GM18526 (cell line): ENCODE data around the gene KRT2.

Source experiments
- POLR2A ChIP-seq: IDR thresholded peaks from 3 replicates; pipeline ENCODE4 v1.6.1; 2011; ENCODE audit not compliant: insufficient read length; ENCODE audit errors: extremely low read depth

The KRT2 gene

GRCh38 chr12:52622349-52622748 lies 29.7 kb downstream of the KRT2 start:
- TF ChIP-seq POLR2A, result no peak

GRCh38 chr12:52618866-52619265 lies 33.1 kb downstream of the KRT2 start:
- no peak for TF ChIP-seq POLR2A

- TF ChIP-seq POLR2A, result no peak
These were observed 33.8 kb downstream of the KRT2 start, which contains the start of gene KRT73 for GRCh38 chr12:52618216-52618615. KRT73 (minus strand) TSS chr12:52618559; CDS start chr12:52618524, 35 bp downstream.

- no peak for TF ChIP-seq POLR2A
These were observed 34.6 kb downstream of the KRT2 start for GRCh38 chr12:52617403-52617785.

- TF ChIP-seq POLR2A, result no peak
These were observed 35.2 kb downstream of the KRT2 start for GRCh38 chr12:52616680-52617402.

GRCh38 chr12:52615912-52616311 lies 36.1 kb downstream of the KRT2 start:
- TF ChIP-seq POLR2A, result no peak

- TF ChIP-seq POLR2A, result no peak
These were observed 36.7 kb downstream of the KRT2 start for GRCh38 chr12:52615208-52615868.

GRCh38 chr12:52614381-52615207 lies 37.4 kb downstream of the KRT2 start:
- no peak for TF ChIP-seq POLR2A

GRCh38 chr12:52613384-52614030 lies 38.5 kb downstream of the KRT2 start:
- TF ChIP-seq POLR2A, result no peak

- TF ChIP-seq POLR2A, result no peak
These were observed 39.3 kb downstream of the KRT2 start for GRCh38 chr12:52612431-52613383.

GRCh38 chr12:52611080-52611468 lies 40.9 kb downstream of the KRT2 start:
- TF ChIP-seq POLR2A, result no peak

- no peak for TF ChIP-seq POLR2A
These were observed 43.0 kb downstream of the KRT2 start for GRCh38 chr12:52608826-52609630.

- TF ChIP-seq POLR2A, result no peak
These were observed 43.9 kb downstream of the KRT2 start for GRCh38 chr12:52608161-52608560.

GRCh38 chr12:52607314-52607713 lies 44.7 kb downstream of the KRT2 start:
- TF ChIP-seq POLR2A, result no peak
